Liver (tissue), 3 donors: Measurements from ENCODE around the gene MDN1.

Experiments used
- CTCF ChIP-seq: fragments of 150-350 bp; IDR thresholded peaks from 2 replicates; pipeline ENCODE4 v1.5.1; 2017; ENCODE audit warnings: improper control_type of control experiment, low read depth, low read length; ENCODE audit not compliant: missing input control
- EGR1 ChIP-seq, 2 donors: IDR thresholded peaks; 2 replicates each; pipeline ENCODE4 v1.6.1; 2016 to 2018; ENCODE audit warnings: antibody characterized with exemption in 2 of 2, low read depth in 2 of 2
- TAF1 ChIP-seq: conservative IDR thresholded peaks from 2 replicates; pipeline ENCODE4 v1.6.1; 2016; ENCODE audit warnings: antibody characterized with exemption, mild to moderate bottlenecking
- TF ChIP-seq, protein P1 (sequence below): IDR thresholded peaks from 2 replicates; pipeline ENCODE4 v1.6.1; 2016; ENCODE audit warnings: antibody characterized with exemption
- donor health status: healthy.
- donor health status: healthy.

DNA sequence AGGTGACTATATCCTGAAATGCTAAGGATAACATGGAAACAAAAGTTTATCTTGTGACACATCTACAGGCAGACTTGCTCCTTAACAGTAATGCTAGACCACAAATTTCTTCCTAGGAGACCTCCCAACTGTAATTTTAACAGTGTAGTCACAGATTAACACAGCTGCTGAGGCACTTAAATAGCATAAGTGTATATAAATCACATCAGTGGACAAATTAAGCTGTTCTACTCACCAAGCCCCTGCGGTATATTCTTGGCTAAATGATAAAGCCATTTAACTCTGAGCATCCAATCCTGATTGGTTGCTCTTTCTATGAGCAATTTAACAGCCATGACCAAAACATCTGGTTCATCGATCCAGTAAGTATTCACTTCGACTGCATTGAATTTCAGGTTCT is 107.8 kb downstream of the MDN1 start:
- TF ChIP-seq CTCF (no peak), EGR1 (IDR thresholded peaks at IDR 0.05; ENCODE audit: low read depth in 2 of 2) (no peak), TAF1 (no peak)
- TF ChIP-seq, protein P1, sequence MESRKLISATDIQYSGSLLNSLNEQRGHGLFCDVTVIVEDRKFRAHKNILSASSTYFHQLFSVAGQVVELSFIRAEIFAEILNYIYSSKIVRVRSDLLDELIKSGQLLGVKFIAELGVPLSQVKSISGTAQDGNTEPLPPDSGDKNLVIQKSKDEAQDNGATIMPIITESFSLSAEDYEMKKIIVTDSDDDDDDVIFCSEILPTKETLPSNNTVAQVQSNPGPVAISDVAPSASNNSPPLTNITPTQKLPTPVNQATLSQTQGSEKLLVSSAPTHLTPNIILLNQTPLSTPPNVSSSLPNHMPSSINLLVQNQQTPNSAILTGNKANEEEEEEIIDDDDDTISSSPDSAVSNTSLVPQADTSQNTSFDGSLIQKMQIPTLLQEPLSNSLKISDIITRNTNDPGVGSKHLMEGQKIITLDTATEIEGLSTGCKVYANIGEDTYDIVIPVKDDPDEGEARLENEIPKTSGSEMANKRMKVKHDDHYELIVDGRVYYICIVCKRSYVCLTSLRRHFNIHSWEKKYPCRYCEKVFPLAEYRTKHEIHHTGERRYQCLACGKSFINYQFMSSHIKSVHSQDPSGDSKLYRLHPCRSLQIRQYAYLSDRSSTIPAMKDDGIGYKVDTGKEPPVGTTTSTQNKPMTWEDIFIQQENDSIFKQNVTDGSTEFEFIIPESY, result no peak
